Skeletal muscle tissue (tissue), 4 donors: ENCODE results near the gene SH2D7. TPM values are rescaled to one million over a fixed set of nuclear protein-coding genes. Genes with fewer than 3 reads are reported as not detected.
A peak's percentile ranks its signal among the peaks of the same experiment; 100 is the strongest.

Experiments used
- H3K27ac ChIP-seq: one replicate; pipeline ENCODE4 v1.7.0; 2013; ENCODE audit warnings: mild to moderate bottlenecking, low read depth, low read length, inconsistent platforms
- H3K27me3 ChIP-seq, 3 donors: one replicate each; pipeline ENCODE4 v1.7.0; 2013; ENCODE audit warnings: low read length in 3 of 3; ENCODE audit not compliant: control insufficient read depth in 3 of 3, insufficient read depth in 3 of 3
- H3K36me3 ChIP-seq, 3 donors: one replicate each; pipeline ENCODE4 v1.7.0; 2013; ENCODE audit warnings: low read length in 3 of 3; ENCODE audit not compliant: control insufficient read depth in 3 of 3, insufficient read depth in 3 of 3
- H3K4me1 ChIP-seq, 3 donors: one replicate each; pipeline ENCODE4 v1.7.0; 2013; ENCODE audit warnings: low read length in 3 of 3, mild to moderate bottlenecking in 3 of 3; ENCODE audit not compliant: control insufficient read depth in 3 of 3, insufficient read depth in 3 of 3
- H3K4me3 ChIP-seq, 3 donors: one replicate each; pipeline ENCODE4 v1.7.0; 2013; ENCODE audit warnings: low read length in 3 of 3
- H3K9ac ChIP-seq, 3 donors: one replicate each; pipeline ENCODE4 v1.7.0; 2013; ENCODE audit warnings: low read length in 3 of 3, mild to moderate bottlenecking in 3 of 3, moderate library complexity in 2 of 3, low read depth in 1 of 3
- H3K9me3 ChIP-seq, 3 donors: one replicate each; pipeline ENCODE4 v1.7.0; 2013; ENCODE audit warnings: low read length in 3 of 3; ENCODE audit not compliant: control insufficient read depth in 3 of 3
- total RNA-seq: library from RNA; depleted of rRNA; stranded (reverse); fragments of >200 nt; gene quantifications from one replicate; pipeline ENCODE4 v1.2.3, GENCODE V29; 2014
- donor health status: Osteomylitis.

SH2D7 gene
- total RNA-seq, 1 donor from 2014 or later: not detected

DNA sequence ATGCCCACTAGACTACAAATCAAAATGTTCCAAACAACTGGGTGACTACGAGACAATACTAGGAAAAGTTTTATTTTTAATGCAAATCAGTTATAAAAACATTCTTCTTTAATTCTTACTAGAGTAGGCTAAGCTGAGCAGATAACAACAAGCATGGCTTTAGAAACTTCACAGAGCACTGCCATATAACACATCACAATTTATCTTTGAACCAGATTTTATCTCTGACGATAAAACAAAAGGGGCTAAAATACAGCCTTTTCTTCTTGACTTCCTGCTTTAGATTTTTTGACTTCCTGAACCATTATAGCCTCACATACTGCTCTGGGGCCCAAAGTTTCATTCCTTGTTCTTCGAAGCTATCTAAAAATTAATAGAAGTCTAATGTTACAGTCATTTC lies 40.8 kb upstream of the SH2D7 start:
- Histone ChIP-seq H3K4me3 (no peak overlapping the region), H3K36me3 (peaks cover 0 to 3% (median 0%) of the 10 kb centered on the region in 3 donors), H3K4me1 (peaks cover 37 to 70% (median 54%) of the 10 kb centered on the region in 3 donors), H3K9ac (no peak overlapping the region), H3K9me3 (no peaks in the 10 kb centered on the region), H3K27me3 (no peaks in the 10 kb centered on the region), H3K27ac (no peak overlapping the region)

DNA sequence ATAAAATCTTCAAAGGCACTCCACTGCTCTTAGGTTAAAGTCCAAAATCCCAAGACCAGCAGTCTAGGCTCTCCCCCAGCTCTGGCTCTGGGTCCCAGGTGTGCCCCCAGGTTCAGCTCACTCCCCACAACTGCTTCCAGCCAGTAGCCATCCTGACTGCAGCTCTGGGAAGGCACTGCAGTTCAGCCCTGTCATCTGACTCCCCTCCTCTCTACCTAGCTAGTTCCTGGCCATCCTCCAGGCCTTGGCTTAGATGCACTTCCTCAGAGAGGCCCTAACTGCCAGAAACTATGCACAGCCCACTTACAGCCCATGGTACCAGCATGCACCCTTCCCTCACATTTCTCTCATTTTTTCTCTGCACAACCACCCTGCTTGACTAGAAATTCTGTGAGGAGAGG lies 40.4 kb upstream of the SH2D7 start:
- Histone ChIP-seq H3K4me1 (peaks cover 42 to 70% (median 58%) of the 10 kb centered on the region in 3 donors), H3K36me3 (peaks cover 0 to 3% (median 0%) of the 10 kb centered on the region in 3 donors), H3K27me3 (no peaks in the 10 kb centered on the region), H3K9me3 (no peaks in the 10 kb centered on the region), H3K9ac (peak overlapping the region in 1 of 3 donors; percentile 20), H3K27ac (no peak overlapping the region), H3K4me3 (peak overlapping the region in 1 of 3 donors; percentile 36)

DNA sequence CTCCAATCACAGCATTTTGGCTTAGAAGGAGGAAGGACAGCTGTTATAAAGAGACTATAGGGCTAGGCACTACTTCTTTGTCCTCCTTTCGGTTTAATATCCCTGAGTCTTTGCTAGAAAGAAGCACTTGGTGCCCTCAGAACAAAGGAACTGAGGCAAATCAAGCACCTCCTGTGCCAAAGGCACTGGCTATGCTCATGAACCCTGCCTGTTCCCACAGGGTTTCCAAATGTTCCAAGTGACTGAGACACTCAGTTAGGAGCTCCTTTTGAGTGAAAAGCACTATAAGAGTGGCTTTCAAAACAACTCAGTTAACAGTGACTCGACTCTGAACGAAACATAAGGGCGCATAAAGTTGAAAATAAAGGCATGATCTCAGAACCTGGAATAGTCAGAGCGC lies 39.8 kb upstream of the SH2D7 start:
- H3K4me3 ChIP-seq: no peak overlapping the region
- no peaks in the 10 kb centered on the region for H3K9me3 ChIP-seq
- H3K9ac ChIP-seq: peak overlapping the region in 1 of 3 donors; percentile 20
- H3K27ac ChIP-seq: no peak overlapping the region
- H3K36me3 ChIP-seq: peaks cover 0 to 3% (median 0%) of the 10 kb centered on the region in 3 donors
- H3K4me1 ChIP-seq: peaks cover 43 to 66% (median 59%) of the 10 kb centered on the region in 3 donors
- no peaks in the 10 kb centered on the region for H3K27me3 ChIP-seq

DNA sequence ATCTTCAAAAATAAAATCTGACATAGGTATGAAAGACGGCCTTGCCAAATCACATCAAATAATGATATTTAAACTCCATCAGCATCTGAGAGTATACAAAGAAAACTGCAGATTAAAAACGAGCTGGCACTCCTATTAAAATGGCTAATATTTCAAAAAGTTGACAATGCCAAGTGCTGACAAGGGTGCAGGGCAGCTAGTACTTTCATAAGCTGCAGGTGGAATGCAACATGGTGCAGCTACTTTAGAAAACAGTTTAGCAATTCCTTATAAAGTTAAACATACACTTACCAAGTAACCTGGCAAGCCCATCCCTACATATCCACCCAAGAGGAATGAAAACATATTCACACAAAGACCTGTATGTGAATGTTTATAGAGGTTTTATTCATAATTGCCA lies 37.8 kb upstream of the SH2D7 start:
- Histone ChIP-seq H3K36me3 (peaks cover 0 to 3% (median 0%) of the 10 kb centered on the region in 3 donors), H3K9ac (no peak overlapping the region), H3K4me3 (no peak overlapping the region), H3K27ac (no peak overlapping the region), H3K4me1 (peaks cover 42 to 68% (median 62%) of the 10 kb centered on the region in 3 donors), H3K27me3 (no peaks in the 10 kb centered on the region), H3K9me3 (no peaks in the 10 kb centered on the region)

DNA sequence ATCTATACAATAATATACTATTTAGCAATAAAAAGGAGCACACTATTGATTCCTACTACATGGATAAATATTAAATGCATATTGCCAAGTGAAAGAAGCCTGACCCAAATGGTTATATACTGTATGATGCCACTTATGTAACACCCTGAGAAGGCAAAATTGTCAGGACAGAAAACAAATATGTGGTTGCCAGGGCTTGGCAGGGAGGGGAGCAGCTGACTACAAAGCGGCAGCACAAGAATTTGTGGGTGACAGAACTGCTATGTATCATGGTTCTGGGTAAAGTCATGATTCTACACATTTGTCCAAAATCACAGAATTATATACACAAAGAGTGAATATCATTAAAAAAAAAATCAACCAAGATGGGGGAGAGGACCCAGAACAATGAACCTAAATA lies 37.4 kb upstream of the SH2D7 start:
- H3K9ac ChIP-seq: no peak overlapping the region
- H3K27ac ChIP-seq: no peak overlapping the region
- peaks cover 0 to 3% (median 0%) of the 10 kb centered on the region in 3 donors for H3K36me3 ChIP-seq
- peaks cover 39 to 65% (median 59%) of the 10 kb centered on the region in 3 donors for H3K4me1 ChIP-seq
- no peaks in the 10 kb centered on the region for H3K27me3 ChIP-seq
- H3K4me3 ChIP-seq: no peak overlapping the region
- no peaks in the 10 kb centered on the region for H3K9me3 ChIP-seq

DNA sequence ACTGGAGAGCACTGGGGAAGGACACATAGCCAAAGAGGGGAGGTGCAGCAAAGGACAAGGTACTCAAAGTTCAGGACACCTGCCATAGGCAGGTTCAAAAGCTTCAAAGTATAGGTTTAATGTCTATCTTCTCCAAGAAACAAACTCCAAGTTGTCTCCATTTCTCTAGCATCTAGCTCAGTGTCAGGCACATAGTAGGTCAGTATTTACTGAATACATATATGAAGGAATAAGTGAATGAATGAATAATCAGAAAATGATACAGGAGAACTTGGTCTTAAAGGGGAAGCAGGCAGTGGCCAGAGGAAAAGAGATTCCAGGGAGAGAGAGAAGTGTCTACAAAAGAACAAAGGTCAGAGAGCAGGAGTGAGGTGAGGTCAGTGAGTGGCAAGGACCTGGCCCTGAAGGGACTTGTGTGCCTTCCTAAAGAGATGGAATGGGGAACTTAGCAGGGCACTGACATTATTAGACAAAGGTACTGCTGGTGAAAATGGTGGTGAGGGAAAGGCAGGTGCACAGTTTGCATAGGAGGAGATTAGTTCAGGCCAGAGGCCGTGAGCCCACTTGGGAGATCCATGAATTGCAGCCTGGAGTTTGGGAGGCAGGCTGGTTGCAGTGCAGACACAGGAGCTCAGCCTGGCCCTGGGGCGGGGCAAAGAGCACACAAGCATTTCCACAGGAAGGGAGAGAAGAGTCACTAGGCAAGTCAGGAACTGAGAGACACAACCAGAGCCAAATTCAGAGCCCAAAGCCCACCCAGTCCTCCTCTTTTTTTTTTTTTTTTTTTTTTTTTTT lies 36.2 kb upstream of the SH2D7 start:
- peaks cover 0 to 3% (median 0%) of the 10 kb centered on the region in 3 donors for H3K36me3 ChIP-seq
- H3K27me3 ChIP-seq: no peaks in the 10 kb centered on the region
- H3K4me1 ChIP-seq: peaks cover 37 to 58% (median 48%) of the 10 kb centered on the region in 3 donors
- H3K27ac ChIP-seq: peak overlapping the region; percentile 66
- H3K9ac ChIP-seq: peak overlapping the region in 1 of 3 donors; percentile 5
- H3K4me3 ChIP-seq: peak overlapping the region in 1 of 3 donors; percentile 49
- no peaks in the 10 kb centered on the region for H3K9me3 ChIP-seq

DNA sequence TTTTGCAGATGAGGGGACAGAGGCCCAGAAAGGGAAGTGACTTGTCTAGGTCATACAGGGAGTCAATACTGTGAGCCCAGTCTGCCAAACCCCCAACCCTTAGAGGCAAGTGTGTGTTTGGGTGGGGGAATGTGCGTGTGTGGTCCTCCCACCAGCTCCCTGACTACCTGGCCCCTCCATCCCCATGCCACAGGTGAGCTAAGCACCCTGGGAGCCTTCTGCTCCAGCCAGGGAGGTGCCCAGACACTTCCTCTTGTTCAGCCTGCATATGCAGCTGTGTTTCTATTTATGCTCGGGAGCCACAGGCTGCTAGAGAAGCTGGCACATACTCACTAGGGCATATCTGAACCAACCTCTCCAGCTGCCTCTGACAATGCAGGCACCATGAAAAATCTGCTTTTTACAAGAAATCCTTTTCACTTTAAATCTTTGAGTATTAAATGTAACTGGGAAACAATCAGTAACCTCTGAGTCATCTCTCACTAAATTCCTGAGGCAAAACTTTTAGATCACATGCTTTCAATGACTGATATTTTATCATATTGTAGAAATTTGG lies 35.6 kb upstream of the SH2D7 start:
- no peaks in the 10 kb centered on the region for H3K27me3 ChIP-seq
- no peaks in the 10 kb centered on the region for H3K9me3 ChIP-seq
- H3K36me3 ChIP-seq: peaks cover 0 to 3% (median 0%) of the 10 kb centered on the region in 3 donors
- H3K27ac ChIP-seq: peak overlapping the region; percentile 66
- H3K4me3 ChIP-seq: peak overlapping the region in 1 of 3 donors; percentile 49
- peak overlapping the region in 1 of 3 donors; percentile 5 for H3K9ac ChIP-seq
- H3K4me1 ChIP-seq: peaks cover 37 to 55% (median 49%) of the 10 kb centered on the region in 3 donors

DNA sequence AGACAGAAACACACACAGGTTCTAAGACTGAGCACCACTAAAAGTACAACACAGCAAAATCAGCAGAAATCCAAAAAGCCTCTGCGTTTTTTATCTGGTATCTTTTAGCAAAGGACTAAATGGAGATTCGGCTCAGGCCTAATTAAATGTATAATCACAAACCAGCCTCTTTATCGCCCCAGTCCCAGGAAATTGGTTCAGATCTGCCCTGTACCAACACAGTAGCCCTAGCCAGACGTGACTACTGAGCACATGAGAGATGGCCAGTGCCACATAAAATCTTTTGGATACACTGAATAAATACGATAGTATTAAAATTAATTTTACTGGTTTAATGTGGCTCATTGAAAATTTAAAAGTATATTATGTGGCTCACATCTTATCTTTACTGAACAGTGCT lies 34.6 kb upstream of the SH2D7 start:
- Histone ChIP-seq H3K9me3 (no peaks in the 10 kb centered on the region), H3K27me3 (no peaks in the 10 kb centered on the region), H3K4me1 (peaks cover 34 to 50% (median 47%) of the 10 kb centered on the region in 3 donors), H3K36me3 (peaks cover 0 to 3% (median 0%) of the 10 kb centered on the region in 3 donors), H3K27ac (peak overlapping the region; percentile 66), H3K9ac (no peak overlapping the region), H3K4me3 (no peak overlapping the region)

DNA sequence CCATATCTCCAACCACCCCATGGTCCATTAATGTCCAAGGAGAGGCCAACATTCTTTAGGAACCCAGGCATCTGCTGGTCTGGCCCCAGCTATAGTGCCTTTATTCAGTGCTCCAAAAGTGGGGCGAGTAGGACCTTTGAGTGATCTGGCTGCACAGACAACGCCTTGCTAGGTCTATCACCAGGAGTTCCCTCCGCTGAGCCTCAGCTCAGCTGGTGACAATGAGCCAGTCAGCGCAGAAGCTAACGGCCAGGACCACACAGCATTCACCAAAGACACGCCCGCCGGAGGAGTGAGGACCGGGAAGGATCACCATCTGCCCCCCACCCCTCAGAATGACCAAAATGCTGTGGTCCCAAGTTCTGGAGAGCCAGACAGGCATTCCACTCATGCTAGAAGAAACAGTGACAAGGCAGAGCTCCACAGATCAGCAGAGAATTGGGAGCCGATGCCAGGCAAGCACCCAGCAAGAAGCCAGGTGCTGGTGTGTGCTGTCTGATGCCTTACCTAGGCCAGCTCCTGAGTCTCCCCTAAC lies 33.9 kb upstream of the SH2D7 start:
- Histone ChIP-seq H3K4me3 (no peak overlapping the region), H3K27ac (peak overlapping the region; percentile 26), H3K9me3 (no peaks in the 10 kb centered on the region), H3K4me1 (peaks cover 39 to 54% (median 51%) of the 10 kb centered on the region in 3 donors), H3K36me3 (peaks cover 0 to 2% (median 0%) of the 10 kb centered on the region in 3 donors), H3K9ac (no peak overlapping the region), H3K27me3 (no peaks in the 10 kb centered on the region)
